ENCODE data around the gene TMEM175.

TMEM175 gene

DNA sequence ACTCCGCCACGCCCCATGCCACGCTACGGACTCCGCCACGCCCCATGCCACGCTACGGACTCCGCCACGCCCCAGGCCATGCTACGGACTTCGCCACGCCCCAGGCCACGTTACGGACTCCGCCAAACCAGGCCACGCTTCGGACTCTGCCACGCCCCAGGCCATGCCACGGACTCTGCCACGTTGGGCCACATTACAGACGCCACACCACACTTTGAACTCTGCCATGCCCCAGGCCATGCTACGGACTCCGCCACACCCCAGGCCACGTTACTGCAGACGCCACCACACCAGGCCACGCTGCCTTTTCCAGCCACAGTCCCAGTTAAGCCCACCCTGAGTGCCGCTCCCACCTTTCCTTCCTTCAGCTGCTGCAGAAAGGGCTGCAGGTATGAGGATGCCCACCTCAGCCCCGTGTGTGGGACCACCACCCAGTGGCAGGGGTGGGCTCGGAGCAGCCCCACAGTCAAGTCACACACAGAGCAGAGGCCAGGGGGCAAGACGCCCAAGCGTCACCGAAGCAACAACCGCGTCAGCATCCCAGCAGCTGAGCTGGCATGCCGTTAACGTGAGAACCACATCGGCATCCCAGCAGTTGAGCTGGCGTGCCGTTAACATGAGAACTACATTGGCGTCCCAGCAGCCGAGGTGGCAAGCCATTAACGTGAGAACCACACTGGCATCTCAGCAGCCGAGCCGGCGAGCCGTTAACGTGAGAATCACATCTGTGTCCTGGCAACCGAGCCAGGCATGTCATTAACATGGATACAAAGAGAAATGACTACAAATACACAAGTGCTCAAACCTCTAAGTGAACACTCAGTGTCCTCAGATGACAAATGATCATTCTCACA is 26.5 kb upstream of the TMEM175 start:
- Histone ChIP-seq H3K4me1 (ENCODE audit: control insufficient read depth, insufficient read depth, low read length) (no peaks in the 10 kb centered on the region), H3K4me3 (ENCODE audit: low read depth, low read length) (no peak overlapping the region), H3K9me3 (ENCODE audit: control insufficient read depth, insufficient read depth, low read depth, low read length) (no peaks in the 10 kb centered on the region), H3K27ac (ENCODE audit: extremely low read depth, low read depth, low read length) (no peak overlapping the region), H3K36me3 (ENCODE audit: control insufficient read depth in 2 of 2, insufficient read depth in 1 of 2, low read length in 2 of 2) (peaks cover 0 to 35% of the 10 kb centered on the region in 2 experiments; a peak in 2 of 3 replicates)
- no peak for TF ChIP-seq ZNF404 (tag by site-specific recombination; IDR thresholded peaks at IDR 0.05)
- no peak for TF ChIP-seq KLF16 (tag by site-specific recombination; IDR thresholded peaks at IDR 0.05)
- no peak for TF ChIP-seq ZEB2 (tag by site-specific recombination; IDR thresholded peaks at IDR 0.05)
- no peak for TF ChIP-seq ZNF48 (tag by site-specific recombination; IDR thresholded peaks at IDR 0.05)
- no peak for TF ChIP-seq RBAK (tag by site-specific recombination; IDR thresholded peaks at IDR 0.05)
- no peak for TF ChIP-seq ZNF501 (tag by site-specific recombination; IDR thresholded peaks at IDR 0.05)
- TF ChIP-seq ZNF416 (tag by site-specific recombination; IDR thresholded peaks at IDR 0.05), result no peak
- TF ChIP-seq SP7 (tag by site-specific recombination; IDR thresholded peaks at IDR 0.05), result no peak
- TF ChIP-seq, protein P1, sequence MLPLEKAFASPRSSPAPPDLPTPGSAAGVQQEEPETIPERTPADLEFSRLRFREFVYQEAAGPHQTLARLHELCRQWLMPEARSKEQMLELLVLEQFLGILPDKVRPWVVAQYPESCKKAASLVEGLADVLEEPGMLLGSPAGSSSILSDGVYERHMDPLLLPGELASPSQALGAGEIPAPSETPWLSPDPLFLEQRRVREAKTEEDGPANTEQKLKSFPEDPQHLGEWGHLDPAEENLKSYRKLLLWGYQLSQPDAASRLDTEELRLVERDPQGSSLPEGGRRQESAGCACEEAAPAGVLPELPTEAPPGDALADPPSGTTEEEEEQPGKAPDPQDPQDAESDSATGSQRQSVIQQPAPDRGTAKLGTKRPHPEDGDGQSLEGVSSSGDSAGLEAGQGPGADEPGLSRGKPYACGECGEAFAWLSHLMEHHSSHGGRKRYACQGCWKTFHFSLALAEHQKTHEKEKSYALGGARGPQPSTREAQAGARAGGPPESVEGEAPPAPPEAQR (tag by site-specific recombination; IDR thresholded peaks at IDR 0.05), result no peak
- no peak for TF ChIP-seq ZNF776 (tag by site-specific recombination; IDR thresholded peaks at IDR 0.05; ENCODE audit: borderline replicate concordance)
- TF ChIP-seq ZNF426 (tag by site-specific recombination; IDR thresholded peaks at IDR 0.05), result no peak
- TF ChIP-seq, protein P2, sequence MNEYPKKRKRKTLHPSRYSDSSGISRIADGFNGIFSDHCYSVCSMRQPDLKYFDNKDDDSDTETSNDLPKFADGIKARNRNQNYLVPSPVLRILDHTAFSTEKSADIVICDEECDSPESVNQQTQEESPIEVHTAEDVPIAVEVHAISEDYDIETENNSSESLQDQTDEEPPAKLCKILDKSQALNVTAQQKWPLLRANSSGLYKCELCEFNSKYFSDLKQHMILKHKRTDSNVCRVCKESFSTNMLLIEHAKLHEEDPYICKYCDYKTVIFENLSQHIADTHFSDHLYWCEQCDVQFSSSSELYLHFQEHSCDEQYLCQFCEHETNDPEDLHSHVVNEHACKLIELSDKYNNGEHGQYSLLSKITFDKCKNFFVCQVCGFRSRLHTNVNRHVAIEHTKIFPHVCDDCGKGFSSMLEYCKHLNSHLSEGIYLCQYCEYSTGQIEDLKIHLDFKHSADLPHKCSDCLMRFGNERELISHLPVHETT (tag by site-specific recombination; IDR thresholded peaks at IDR 0.05), result no peak
- TF ChIP-seq PRDM1 (tag by site-specific recombination; IDR thresholded peaks at IDR 0.05), result no peak
- TF ChIP-seq ZNF549 (tag by site-specific recombination; IDR thresholded peaks at IDR 0.05), result no peak
- TF ChIP-seq ZNF132 (tag by site-specific recombination; IDR thresholded peaks at IDR 0.05; ENCODE audit: borderline replicate concordance), result no peak
- TF ChIP-seq, protein P3, sequence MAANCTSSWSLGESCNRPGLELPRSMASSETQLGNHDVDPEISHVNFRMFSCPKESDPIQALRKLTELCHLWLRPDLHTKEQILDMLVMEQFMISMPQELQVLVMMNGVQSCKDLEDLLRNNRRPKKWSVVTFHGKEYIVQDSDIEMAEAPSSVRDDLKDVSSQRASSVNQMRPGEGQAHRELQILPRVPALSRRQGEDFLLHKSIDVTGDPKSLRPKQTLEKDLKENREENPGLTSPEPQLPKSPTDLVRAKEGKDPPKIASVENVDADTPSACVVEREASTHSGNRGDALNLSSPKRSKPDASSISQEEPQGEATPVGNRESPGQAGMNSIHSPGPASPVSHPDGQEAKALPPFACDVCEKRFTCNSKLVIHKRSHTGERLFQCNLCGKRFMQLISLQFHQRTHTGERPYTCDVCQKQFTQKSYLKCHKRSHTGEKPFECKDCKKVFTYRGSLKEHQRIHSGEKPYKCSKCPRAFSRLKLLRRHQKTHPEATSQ (tag by site-specific recombination; IDR thresholded peaks at IDR 0.05), result no peak
- no peak for TF ChIP-seq ZNF600 (tag by site-specific recombination; IDR thresholded peaks at IDR 0.05)
- TF ChIP-seq ZNF548 (tag by site-specific recombination; IDR thresholded peaks at IDR 0.05), result no peak
- TF ChIP-seq ZIC2 (tag by site-specific recombination; IDR thresholded peaks at IDR 0.05), result no peak
- ChIA-PET CTCF (no interaction called here), POLR2A (no interaction called here)

DNA sequence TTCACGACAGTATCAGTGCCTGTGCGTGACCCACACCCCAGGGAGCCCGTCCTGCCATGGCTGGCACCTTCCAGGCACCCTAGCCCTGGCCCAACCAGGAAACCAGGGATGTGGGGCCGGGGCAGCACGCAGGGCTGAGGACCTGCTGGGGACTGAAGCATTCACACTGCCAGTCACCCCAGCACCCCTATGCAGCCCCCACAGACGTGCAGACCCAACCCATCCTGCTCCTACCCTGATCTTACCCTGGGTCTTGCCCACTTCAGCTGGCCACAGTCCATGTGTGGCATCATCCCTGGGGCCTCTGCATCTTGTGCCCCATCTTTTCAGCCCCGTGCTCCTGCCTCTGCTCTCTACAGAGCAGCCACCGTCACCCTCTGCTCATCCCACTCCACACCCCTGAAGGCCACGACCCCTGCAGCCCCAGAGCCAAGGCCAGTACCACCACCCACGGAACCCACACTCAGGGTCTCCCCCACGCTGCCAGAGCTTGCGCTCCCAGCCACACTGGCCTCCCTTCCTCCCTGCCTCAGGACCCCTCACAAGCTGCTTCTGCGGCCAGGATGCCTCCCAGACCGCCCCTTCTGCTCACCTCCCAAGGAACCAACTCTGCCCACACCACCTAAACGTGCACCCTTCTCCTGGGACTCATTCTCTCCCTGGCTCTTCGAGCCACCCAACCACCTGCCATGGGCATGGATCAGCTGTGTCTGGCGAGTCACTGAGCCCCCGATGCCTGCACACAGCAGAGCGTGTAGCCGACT is 25.7 kb upstream of the TMEM175 start:
- H3K4me3 ChIP-seq (ENCODE audit: low read depth, low read length), result no peak overlapping the region
- H3K4me1 ChIP-seq (ENCODE audit: control insufficient read depth, insufficient read depth, low read length), result no peaks in the 10 kb centered on the region
- CTCF ChIA-PET, result no interaction called here
- no peak overlapping the region for H3K27ac ChIP-seq (ENCODE audit: extremely low read depth, low read depth, low read length)
- no peaks in the 10 kb centered on the region for H3K9me3 ChIP-seq (ENCODE audit: control insufficient read depth, insufficient read depth, low read depth, low read length)
- TF ChIP-seq IKZF3 (tag by site-specific recombination; IDR thresholded peaks at IDR 0.05), result no peak
- TF ChIP-seq, protein P4, sequence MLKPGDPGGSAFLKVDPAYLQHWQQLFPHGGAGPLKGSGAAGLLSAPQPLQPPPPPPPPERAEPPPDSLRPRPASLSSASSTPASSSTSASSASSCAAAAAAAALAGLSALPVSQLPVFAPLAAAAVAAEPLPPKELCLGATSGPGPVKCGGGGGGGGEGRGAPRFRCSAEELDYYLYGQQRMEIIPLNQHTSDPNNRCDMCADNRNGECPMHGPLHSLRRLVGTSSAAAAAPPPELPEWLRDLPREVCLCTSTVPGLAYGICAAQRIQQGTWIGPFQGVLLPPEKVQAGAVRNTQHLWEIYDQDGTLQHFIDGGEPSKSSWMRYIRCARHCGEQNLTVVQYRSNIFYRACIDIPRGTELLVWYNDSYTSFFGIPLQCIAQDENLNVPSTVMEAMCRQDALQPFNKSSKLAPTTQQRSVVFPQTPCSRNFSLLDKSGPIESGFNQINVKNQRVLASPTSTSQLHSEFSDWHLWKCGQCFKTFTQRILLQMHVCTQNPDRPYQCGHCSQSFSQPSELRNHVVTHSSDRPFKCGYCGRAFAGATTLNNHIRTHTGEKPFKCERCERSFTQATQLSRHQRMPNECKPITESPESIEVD (tag by site-specific recombination; IDR thresholded peaks at IDR 0.05), result no peak
- TF ChIP-seq ZNF274 (IDR thresholded peaks at IDR 0.05; ENCODE audit: low read length), result no peak
- TF ChIP-seq ZNF274 (tag by site-specific recombination; IDR thresholded peaks at IDR 0.05; ENCODE audit: borderline replicate concordance), result no peak
- H3K36me3 ChIP-seq (ENCODE audit: control insufficient read depth in 2 of 2, insufficient read depth in 1 of 2, low read length in 2 of 2), result peaks cover 0 to 43% of the 10 kb centered on the region in 2 experiments; a peak in 2 of 3 replicates
- POLR2A ChIA-PET, result no interaction called here

Measured in HEK293 (cell line).